B cell (primary cell): Measurements from ENCODE around the gene NIPA2.

Source experiments
- EZH2 ChIP-seq: IDR thresholded peaks from 2 replicates; pipeline ENCODE4 v1.6.1; 2012; ENCODE audit warnings: borderline replicate concordance, low read depth, mild to moderate bottlenecking, moderate library complexity, low read length; ENCODE audit not compliant: insufficient read depth, poor library complexity, severe bottlenecking
- TF ChIP-seq, protein P1 (sequence below): fragments of 200-600 bp; IDR thresholded peaks from one replicate; pipeline ENCODE4 v1.8.0; 2022; ENCODE audit warnings: antibody characterized with exemption, mild to moderate bottlenecking

GRCh38 chr15:22808761-22809280, 29.6 kb upstream of the NIPA2 start:
- TF ChIP-seq, protein P1, sequence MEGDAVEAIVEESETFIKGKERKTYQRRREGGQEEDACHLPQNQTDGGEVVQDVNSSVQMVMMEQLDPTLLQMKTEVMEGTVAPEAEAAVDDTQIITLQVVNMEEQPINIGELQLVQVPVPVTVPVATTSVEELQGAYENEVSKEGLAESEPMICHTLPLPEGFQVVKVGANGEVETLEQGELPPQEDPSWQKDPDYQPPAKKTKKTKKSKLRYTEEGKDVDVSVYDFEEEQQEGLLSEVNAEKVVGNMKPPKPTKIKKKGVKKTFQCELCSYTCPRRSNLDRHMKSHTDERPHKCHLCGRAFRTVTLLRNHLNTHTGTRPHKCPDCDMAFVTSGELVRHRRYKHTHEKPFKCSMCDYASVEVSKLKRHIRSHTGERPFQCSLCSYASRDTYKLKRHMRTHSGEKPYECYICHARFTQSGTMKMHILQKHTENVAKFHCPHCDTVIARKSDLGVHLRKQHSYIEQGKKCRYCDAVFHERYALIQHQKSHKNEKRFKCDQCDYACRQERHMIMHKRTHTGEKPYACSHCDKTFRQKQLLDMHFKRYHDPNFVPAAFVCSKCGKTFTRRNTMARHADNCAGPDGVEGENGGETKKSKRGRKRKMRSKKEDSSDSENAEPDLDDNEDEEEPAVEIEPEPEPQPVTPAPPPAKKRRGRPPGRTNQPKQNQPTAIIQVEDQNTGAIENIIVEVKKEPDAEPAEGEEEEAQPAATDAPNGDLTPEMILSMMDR = no peak
- no peak for TF ChIP-seq EZH2
